ENCODE data around the gene EGLN1. TPM values are rescaled to one million over a fixed set of nuclear protein-coding genes. Genes with fewer than 3 reads are reported as not detected.

The EGLN1 gene
- total RNA-seq, 1 experiment from 2014 or later, result 26.7 TPM

- Histone ChIP-seq H3K36me3 (ENCODE audit: control insufficient read depth, insufficient read depth, low read length) (no peaks in the 10 kb centered on the region), H3K4me3 (ENCODE audit: low read depth, low read length) (no peak overlapping the region), H3K9me3 (no peaks in the 10 kb centered on the region), H3K4me1 (no peaks in the 10 kb centered on the region), H3K27me3 (replicated peaks; ENCODE audit: control insufficient read depth, insufficient read depth, low read length) (no peaks in the 10 kb centered on the region)
- POLR2A ChIA-PET, result interaction anchor here (0.8 kb wide), 1 partner anchor 17 kb away, joined by 3 read pairs; the partner anchor contains the start of gene SPRTN
- no peaks in the 10 kb centered on the region for H3K27me3 Mint-ChIP-seq (ENCODE audit: insufficient read depth, unreplicated experiment)
- no peaks in the 10 kb centered on the region for H3K4me1 Mint-ChIP-seq (ENCODE audit: low read depth, unreplicated experiment)
- H3K36me3 Mint-ChIP-seq (ENCODE audit: insufficient read depth, unreplicated experiment), result peaks cover 47% of the 10 kb centered on the region
- BruUV-seq (replicated peaks), result no TSS peak
- H3K4me3 Mint-ChIP-seq (ENCODE audit: unreplicated experiment), result no peak overlapping the region
- CTCF ChIA-PET, result interaction anchor here (1.2 kb wide), 1 partner anchor 17 kb away, joined by 3 read pairs; the partner anchor contains the start of genes EXOC8 and SPRTN
- TF ChIP-seq CTCF (IDR thresholded peaks at IDR 0.05; ENCODE audit: insufficient read depth in 1 of 2, low read depth in 1 of 2, low read length in 1 of 2, severe bottlenecking in 1 of 2, unreplicated experiment in 1 of 2), result no peak
- no peak overlapping the region for H3K27ac Mint-ChIP-seq (ENCODE audit: unreplicated experiment)
- no peak for DNase-seq
- intact Hi-C loops (cut with micrococcal nuclease; ENCODE audit: unreplicated experiment), result loop anchor here (5.0 kb wide), 1 partner anchor 67 kb away; the partner anchor contains the start of gene EGLN1
- H3K9me3 Mint-ChIP-seq (ENCODE audit: unreplicated experiment), result no peaks in the 10 kb centered on the region
These were observed 66.9 kb downstream of the EGLN1 start for GRCh38 chr1:231355171-231355570.

GRCh38 chr1:231354330-231355020, 67.6 kb downstream of the EGLN1 start:
- H3K9me3 ChIP-seq, result no peaks in the 10 kb centered on the region
- POLR2A ChIA-PET, result interaction anchor here (0.8 kb wide), 1 partner anchor 16 kb away, joined by 3 read pairs; the partner anchor contains the start of gene SPRTN
- H3K36me3 ChIP-seq (ENCODE audit: control insufficient read depth, insufficient read depth, low read length), result no peaks in the 10 kb centered on the region; the same call in 1 of the 2 replicates
- no peak for TF ChIP-seq CTCF (IDR thresholded peaks at IDR 0.05; ENCODE audit: insufficient read depth in 1 of 2, low read depth in 1 of 2, low read length in 1 of 2, severe bottlenecking in 1 of 2, unreplicated experiment in 1 of 2)
- no peaks in the 10 kb centered on the region for H3K27me3 ChIP-seq (replicated peaks; ENCODE audit: control insufficient read depth, insufficient read depth, low read length)
- Mint-ChIP-seq H3K4me1 (ENCODE audit: low read depth, unreplicated experiment) (no peaks in the 10 kb centered on the region), H3K36me3 (ENCODE audit: insufficient read depth, unreplicated experiment) (peaks cover 44% of the 10 kb centered on the region), H3K4me3 (ENCODE audit: unreplicated experiment) (no peak overlapping the region), H3K27ac (ENCODE audit: unreplicated experiment) (no peak overlapping the region), H3K9me3 (ENCODE audit: unreplicated experiment) (no peaks in the 10 kb centered on the region), H3K27me3 (ENCODE audit: insufficient read depth, unreplicated experiment) (no peaks in the 10 kb centered on the region)
- DNase-seq, result no peak
- CTCF ChIA-PET, result no interaction called here
- H3K4me1 ChIP-seq, result no peaks in the 10 kb centered on the region
- intact Hi-C loops (cut with micrococcal nuclease; ENCODE audit: unreplicated experiment), result loop anchor here (5.0 kb wide), 1 partner anchor 68 kb away; the partner anchor contains the start of gene EGLN1
- no TSS peak for BruUV-seq (replicated peaks)
- no peak overlapping the region for H3K4me3 ChIP-seq (ENCODE audit: low read depth, low read length)

- no peak for TF ChIP-seq CTCF (IDR thresholded peaks at IDR 0.05; ENCODE audit: insufficient read depth in 1 of 2, low read depth in 1 of 2, low read length in 1 of 2, severe bottlenecking in 1 of 2, unreplicated experiment in 1 of 2)
- no peaks in the 10 kb centered on the region for H3K9me3 Mint-ChIP-seq (ENCODE audit: unreplicated experiment)
- no peaks in the 10 kb centered on the region for H3K4me1 ChIP-seq
- no peaks in the 10 kb centered on the region for H3K9me3 ChIP-seq
- no peak overlapping the region for H3K27ac Mint-ChIP-seq (ENCODE audit: unreplicated experiment)
- BruUV-seq (replicated peaks), result TSS peak; percentile 25
- H3K27me3 ChIP-seq (replicated peaks; ENCODE audit: control insufficient read depth, insufficient read depth, low read length), result no peaks in the 10 kb centered on the region
- intact Hi-C loops (cut with micrococcal nuclease; ENCODE audit: unreplicated experiment), result no loop called here
- H3K27me3 Mint-ChIP-seq (ENCODE audit: insufficient read depth, unreplicated experiment), result no peaks in the 10 kb centered on the region
- H3K4me3 Mint-ChIP-seq (ENCODE audit: unreplicated experiment), result no peak overlapping the region
- ChIA-PET CTCF (no interaction called here), POLR2A (no interaction called here)
- DNase-seq, result no peak
- H3K36me3 ChIP-seq (ENCODE audit: control insufficient read depth, insufficient read depth, low read length), result no peaks in the 10 kb centered on the region; the same call in 1 of the 2 replicates
- H3K4me1 Mint-ChIP-seq (ENCODE audit: low read depth, unreplicated experiment), result no peaks in the 10 kb centered on the region
- peaks cover 52% of the 10 kb centered on the region for H3K36me3 Mint-ChIP-seq (ENCODE audit: insufficient read depth, unreplicated experiment)
- H3K4me3 ChIP-seq (ENCODE audit: low read depth, low read length), result no peak overlapping the region
These were observed 69.0 kb downstream of the EGLN1 start for GRCh38 chr1:231353086-231353485.

Measured in Caco-2 (cell line).